Measurements from ENCODE around the gene NAV2. TPM values are rescaled to one million over a fixed set of nuclear protein-coding genes. Genes with fewer than 3 reads are reported as not detected.

The NAV2 gene
- total RNA-seq, 4 donors from 2014 or later = 19.2 to 34.7 (median 25.8) TPM

DNA sequence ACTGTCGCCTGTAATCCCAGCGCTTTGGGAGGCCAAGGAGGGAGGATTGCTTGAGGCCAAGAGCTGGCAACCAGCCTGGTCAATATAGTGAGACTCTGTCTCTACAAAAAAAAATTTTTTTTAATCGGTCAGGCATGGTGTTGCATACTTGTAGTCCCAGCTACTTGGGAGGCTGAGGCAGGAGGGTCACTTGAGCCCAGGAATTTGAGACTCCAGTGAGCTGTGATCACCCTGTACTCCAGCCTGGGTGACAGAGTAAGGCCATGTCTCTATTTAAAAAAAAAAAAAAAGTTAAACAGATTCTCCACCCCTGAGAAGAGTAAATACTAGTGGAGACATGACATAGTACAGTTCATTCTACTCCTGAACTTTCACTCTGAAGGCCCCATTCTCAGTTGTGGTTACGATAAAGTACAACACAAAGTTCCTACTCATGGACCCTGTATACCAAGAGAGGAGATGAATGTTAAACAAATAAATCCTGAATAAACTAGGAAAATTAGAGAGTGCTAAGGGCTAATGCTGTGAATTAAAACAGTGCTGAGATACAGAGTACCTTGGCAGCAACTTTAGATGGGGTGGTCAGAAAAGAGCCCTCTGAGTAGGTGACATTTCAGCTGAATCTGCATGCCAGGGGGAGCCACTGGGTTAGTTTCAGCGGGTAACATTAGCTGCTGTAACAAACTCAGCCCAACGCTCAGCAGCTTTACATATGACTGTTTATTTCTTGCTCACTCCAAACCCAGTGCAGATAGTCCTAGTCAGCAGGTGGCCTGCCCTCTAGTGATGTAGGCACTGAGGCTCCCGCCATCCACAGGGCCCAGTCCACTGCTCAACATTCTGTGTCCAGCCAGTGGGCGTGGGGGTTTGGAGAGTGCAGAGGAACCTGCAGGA, 372.5 kb downstream of the NAV2 start:
- WGBS, 2 donors = 79 to 90% methylated on average over 8 of the region's 8 CpGs
- H3K27ac ChIP-seq = no peak overlapping the region
- no peaks in the 10 kb centered on the region for H3K9me3 ChIP-seq
- no peaks in the 10 kb centered on the region for H3K27me3 ChIP-seq
- TF ChIP-seq EP300 (IDR thresholded peaks at IDR 0.05) (no peak), POLR2A (IDR thresholded peaks at IDR 0.05) (no peak)
- TF ChIP-seq, protein P1, sequence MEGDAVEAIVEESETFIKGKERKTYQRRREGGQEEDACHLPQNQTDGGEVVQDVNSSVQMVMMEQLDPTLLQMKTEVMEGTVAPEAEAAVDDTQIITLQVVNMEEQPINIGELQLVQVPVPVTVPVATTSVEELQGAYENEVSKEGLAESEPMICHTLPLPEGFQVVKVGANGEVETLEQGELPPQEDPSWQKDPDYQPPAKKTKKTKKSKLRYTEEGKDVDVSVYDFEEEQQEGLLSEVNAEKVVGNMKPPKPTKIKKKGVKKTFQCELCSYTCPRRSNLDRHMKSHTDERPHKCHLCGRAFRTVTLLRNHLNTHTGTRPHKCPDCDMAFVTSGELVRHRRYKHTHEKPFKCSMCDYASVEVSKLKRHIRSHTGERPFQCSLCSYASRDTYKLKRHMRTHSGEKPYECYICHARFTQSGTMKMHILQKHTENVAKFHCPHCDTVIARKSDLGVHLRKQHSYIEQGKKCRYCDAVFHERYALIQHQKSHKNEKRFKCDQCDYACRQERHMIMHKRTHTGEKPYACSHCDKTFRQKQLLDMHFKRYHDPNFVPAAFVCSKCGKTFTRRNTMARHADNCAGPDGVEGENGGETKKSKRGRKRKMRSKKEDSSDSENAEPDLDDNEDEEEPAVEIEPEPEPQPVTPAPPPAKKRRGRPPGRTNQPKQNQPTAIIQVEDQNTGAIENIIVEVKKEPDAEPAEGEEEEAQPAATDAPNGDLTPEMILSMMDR (IDR thresholded peaks at IDR 0.05) = no peak
- DNase-seq (ENCODE audit: low spot score in 2 of 2) = no peak
- no peak overlapping the region for H3K4me3 ChIP-seq
- peaks cover 0 to 79% (median 0%) of the 10 kb centered on the region in 3 donors for H3K36me3 ChIP-seq
- H3K4me1 ChIP-seq = peaks cover 0 to 33% (median 6%) of the 10 kb centered on the region in 4 donors

- TF ChIP-seq EP300 (IDR thresholded peaks at IDR 0.05) (no peak), POLR2A (IDR thresholded peaks at IDR 0.05) (no peak)
- TF ChIP-seq, protein P1 (IDR thresholded peaks at IDR 0.05) = no peak
- DNase-seq (ENCODE audit: low spot score in 2 of 2) = no peak
- H3K9me3 ChIP-seq = no peaks in the 10 kb centered on the region
- H3K4me3 ChIP-seq = no peak overlapping the region
- H3K36me3 ChIP-seq = peaks cover 0 to 76% (median 0%) of the 10 kb centered on the region in 3 donors
- H3K27me3 ChIP-seq = no peaks in the 10 kb centered on the region
- WGBS, 2 donors = 94 to 97% methylated on average over 5 of the region's 5 CpGs
- no peak overlapping the region for H3K27ac ChIP-seq
- peaks cover 0 to 34% (median 7%) of the 10 kb centered on the region in 4 donors for H3K4me1 ChIP-seq
These were observed 373.3 kb downstream of the NAV2 start for GRCh38 chr11:20085918-20086317.

- Histone ChIP-seq H3K4me1 (peaks cover 0 to 34% (median 7%) of the 10 kb centered on the region in 4 donors), H3K9me3 (no peaks in the 10 kb centered on the region), H3K36me3 (peaks cover 0 to 78% (median 0%) of the 10 kb centered on the region in 3 donors), H3K4me3 (no peak overlapping the region), H3K27me3 (no peaks in the 10 kb centered on the region), H3K27ac (peak overlapping the region in 1 of 4 donors; percentile 11)
- DNase-seq (ENCODE audit: low spot score in 2 of 2) = no peak
- TF ChIP-seq, protein P1 (IDR thresholded peaks at IDR 0.05) = no peak
- TF ChIP-seq EP300 (IDR thresholded peaks at IDR 0.05) (no peak), POLR2A (IDR thresholded peaks at IDR 0.05) (no peak)
- 47 to 58% methylated on average over 7 of the region's 7 CpGs for WGBS, 2 donors
These were observed 374.5 kb downstream of the NAV2 start for GRCh38 chr11:20087118-20087521.

- peak overlapping the region in 2 of 4 donors; percentile 8 to 68 for H3K27ac ChIP-seq
- DNase-seq (ENCODE audit: low spot score in 2 of 2) = no peak
- H3K4me3 ChIP-seq = no peak overlapping the region
- H3K36me3 ChIP-seq = peaks cover 0 to 77% (median 0%) of the 10 kb centered on the region in 3 donors
- H3K4me1 ChIP-seq = peaks cover 0 to 34% (median 7%) of the 10 kb centered on the region in 4 donors
- H3K9me3 ChIP-seq = no peaks in the 10 kb centered on the region
- H3K27me3 ChIP-seq = no peaks in the 10 kb centered on the region
- TF ChIP-seq EP300 (IDR thresholded peaks at IDR 0.05) (no peak), POLR2A (IDR thresholded peaks at IDR 0.05) (no peak)
- TF ChIP-seq, protein P1 (IDR thresholded peaks at IDR 0.05) = no peak
- WGBS, 2 donors = 59 to 68% methylated on average over 12 of the region's 12 CpGs
These were observed 376.0 kb downstream of the NAV2 start for GRCh38 chr11:20088397-20089225.
